ENCODE results near the gene TSNAXIP1.

- no peak for TF ChIP-seq RAD21 (IDR thresholded peaks at IDR 0.05; ENCODE audit: low read depth)
- TF ChIP-seq EGR1 (IDR thresholded peaks at IDR 0.05): no peak
These were observed 27.5 kb downstream of the TSNAXIP1 start for GRCh38 chr16:67834242-67834614.

All from Ishikawa (cell line).